Erythroblast (primary cell): ENCODE measurements around the gene LHFPL3.
"Not testable (repeated sequence)": the region's sequence is repeated elsewhere in the genome, so short reads cannot be mapped to it uniquely, and the experiment has no call there.

Source experiments
- DNase-seq, 2 experiments: peaks; one replicate each; lab custom pipeline; 2025; lab: John Stamatoyannopoulos, UW
- GATA1 ChIP-seq: IDR thresholded peaks from 2 replicates; pipeline ENCODE4 v1.6.1; 2011; ENCODE audit warnings: low read depth, mild to moderate bottlenecking, control low read depth, low read length, moderate library complexity
- POLR2A ChIP-seq: IDR thresholded peaks from 2 replicates; pipeline ENCODE4 v1.6.1; 2011; ENCODE audit warnings: mild to moderate bottlenecking, low read length

LHFPL3 gene

DNA sequence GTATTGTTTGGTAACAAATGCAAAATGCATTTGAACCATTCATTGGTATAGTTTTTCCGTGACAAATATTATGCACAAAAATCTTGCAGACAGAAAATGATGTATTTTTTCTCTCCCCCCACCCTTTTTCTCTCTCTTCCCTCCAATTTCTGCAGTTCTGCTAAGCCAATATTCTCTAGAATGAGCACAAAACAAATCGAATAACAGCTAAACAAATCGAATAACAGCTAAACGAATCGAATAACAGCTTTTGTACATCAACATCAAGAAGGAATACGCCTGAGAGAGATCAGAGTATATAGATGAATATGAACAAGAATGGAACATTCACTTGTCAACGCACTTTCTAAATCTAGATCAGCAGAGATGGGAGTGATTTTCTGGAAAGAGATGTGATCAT lies 577.6 kb downstream of the LHFPL3 start:
- DNase-seq, result no peak
- TF ChIP-seq GATA1 (no peak), POLR2A (no peak)

DNA sequence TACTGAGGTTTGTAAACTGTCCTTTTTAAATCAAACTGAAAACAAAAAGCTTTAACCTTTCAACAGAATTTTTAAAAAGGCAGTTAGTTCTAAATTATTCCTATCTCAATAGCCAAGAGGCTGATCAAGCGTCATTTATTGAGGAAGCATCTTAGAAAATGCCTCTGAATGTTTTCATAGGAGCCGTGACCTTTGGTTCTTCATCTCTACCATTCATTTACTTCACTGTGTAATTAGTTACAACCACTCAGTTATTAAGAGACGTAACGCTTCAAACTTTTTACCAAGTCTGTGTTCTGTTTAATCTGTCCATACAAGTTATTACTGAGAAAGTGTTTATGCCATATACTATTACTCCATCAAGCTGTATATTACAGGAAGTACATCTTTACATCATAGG lies 578.2 kb downstream of the LHFPL3 start:
- DNase-seq, result no peak
- no peak for TF ChIP-seq POLR2A
- no peak for TF ChIP-seq GATA1

DNA sequence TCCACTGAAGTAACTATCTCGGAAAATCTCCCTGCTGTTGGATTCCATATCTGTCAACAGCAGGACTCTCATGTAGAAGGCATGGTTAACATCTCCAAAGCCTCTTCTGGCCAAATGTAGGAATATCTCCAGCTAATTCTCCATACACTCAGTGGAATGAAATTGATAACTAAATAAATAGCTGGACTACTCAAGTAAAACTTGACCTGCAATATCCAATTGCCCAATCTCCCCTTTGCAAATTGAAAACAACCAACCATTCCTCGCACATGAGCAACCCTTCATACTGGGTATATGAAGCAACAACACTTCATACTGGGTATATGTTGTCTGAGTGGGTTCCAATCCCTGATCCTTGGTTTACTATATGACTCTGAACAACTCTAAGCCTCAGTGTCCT lies 580.2 kb downstream of the LHFPL3 start:
- TF ChIP-seq GATA1 (no peak), POLR2A (no peak)
- DNase-seq, result no peak

DNA sequence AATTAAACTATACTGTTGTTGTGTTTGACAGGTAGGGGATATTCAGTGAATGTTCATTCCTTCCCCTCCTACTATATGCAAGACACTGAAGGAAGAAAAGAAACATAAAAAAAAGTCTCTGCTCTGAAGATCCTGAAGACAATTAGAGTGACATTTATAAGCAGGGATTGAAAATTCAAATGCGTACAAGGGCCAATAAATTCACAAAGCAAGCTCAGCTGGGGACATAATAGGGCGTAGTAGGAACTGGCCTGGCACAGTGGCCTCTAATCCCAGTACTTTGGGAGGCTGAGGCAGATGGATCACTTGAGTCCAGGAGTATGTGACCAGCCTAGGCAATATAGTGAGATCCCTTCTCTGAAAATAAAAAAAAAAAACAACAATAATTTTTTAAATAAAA lies 580.7 kb downstream of the LHFPL3 start:
- no peak for DNase-seq
- no peak for TF ChIP-seq GATA1
- no peak for TF ChIP-seq POLR2A

DNA sequence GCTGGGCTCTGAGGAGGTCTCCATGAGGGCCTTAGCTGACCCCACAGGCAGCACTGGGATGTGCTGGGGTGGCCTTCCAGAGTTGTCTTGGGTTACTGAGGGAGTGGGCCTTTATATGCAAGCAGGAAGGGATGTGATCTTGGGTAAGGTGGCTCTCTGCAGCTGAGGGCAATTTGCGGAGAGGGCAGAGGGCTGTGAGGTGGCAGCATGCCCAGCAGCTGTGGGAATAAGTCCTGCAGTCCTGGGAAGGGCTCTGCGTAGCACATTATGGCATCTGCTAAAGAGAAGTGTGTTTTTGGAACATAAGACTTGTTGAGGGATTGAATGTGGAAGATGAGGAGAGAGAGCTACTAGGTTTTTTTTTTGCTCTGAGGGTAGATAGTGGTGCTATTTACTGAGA lies 586.0 kb downstream of the LHFPL3 start:
- no peak for TF ChIP-seq POLR2A
- TF ChIP-seq GATA1, result no peak

DNA sequence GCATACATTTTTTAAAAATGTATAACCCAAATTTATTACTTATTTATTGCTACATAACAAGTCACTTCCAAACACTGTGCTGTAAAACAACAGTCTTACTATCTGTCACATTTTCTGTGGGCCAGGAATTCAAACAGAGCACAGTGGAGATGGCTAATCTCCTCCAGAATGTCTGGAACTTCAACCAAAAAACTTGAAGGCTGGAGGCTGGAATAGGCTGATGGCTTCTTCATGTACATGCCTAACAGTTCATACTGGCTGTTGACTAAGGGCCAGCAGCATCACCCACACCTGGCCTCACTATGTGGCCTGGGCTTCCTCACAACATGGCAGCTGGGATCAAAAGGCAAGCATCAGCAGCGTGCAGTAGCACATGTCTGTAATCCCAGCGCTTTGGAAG lies 593.2 kb downstream of the LHFPL3 start:
- TF ChIP-seq POLR2A (no peak), GATA1 (no peak)
- DNase-seq, result no peak

More for the DNA sequence above, 586.0 kb downstream of the LHFPL3 start:
- DNase-seq, result no peak

DNA sequence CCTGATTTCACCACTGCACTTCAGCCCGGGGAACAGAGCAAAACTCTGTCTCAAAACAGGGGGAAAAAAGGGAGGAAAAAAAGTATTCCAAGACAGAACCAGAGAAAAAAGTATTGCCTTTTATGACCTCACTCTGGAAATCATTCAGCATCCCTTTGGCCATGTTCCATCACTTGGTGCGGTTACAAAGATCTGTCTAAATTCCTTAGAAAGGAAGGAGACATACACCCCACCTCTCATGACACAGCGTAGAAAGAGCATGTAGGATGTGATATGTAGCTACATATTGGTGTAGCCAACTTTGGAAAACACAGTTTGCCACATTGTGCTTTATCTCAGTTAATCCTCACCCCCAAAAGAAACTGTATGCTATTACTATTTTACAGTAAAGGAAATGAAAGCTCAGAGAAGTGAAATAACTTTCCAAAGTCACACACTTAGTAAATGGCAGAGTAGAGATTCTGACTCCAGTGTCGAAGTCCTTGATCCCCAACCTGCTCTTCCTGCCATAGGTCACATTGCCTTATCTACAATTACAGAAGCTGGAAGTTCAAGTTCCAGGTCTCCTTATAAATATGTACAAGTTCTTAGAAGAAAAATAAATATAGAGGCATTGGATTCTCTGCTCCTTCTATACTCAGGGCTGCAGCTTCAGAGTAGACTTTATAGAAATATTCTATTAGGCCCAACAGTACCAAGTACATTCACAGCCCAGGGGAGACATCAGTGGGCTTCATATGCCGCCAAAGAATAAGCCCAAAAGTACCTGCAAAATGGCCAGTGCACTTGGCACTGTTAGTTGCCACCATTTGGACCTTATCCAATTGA lies 594.0 kb downstream of the LHFPL3 start:
- TF ChIP-seq GATA1 (no peak), POLR2A (no peak)
- DNase-seq, result no peak

DNA sequence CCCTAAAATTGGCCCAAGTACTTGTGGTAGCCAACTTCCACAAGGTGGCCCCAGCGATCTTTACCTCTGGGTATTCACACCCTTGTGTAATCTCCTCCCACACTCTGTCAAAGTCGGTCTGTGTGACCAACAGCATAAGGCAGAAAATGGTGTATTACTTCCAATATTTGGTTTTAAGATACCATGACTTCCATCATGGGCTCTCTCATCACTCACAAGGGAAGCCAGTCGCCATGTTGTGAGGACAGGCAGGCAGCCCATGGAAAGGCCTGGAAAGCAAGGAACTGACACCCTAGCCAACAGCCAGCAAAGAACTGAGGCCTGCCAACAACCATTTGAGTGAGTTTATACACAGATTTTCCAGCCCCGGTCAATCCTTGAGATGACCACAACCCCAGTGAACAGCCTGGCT lies 594.6 kb downstream of the LHFPL3 start:
- DNase-seq, result peak; percentile 73 to 76
- no peak for TF ChIP-seq POLR2A
- no peak for TF ChIP-seq GATA1

DNA sequence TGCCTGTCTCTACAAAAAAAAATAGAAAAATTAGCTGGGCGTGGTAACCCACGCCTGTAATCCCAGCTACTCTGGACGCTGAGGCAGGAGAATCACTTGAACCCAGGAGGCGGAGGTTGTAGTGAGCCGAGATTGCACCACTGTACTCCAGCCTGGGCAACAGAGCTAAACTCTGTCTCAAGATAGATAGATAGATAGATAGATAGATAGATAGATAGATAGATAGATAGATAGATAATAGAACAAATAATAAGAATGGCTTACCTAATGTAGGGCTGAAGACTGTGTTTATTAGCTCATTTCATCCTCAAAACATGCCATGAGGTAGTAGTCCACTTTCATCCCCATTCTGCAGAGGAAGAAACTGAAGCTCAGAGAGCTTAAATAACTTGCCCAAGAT lies 597.8 kb downstream of the LHFPL3 start:
- DNase-seq, result not testable (repeated sequence)

DNA sequence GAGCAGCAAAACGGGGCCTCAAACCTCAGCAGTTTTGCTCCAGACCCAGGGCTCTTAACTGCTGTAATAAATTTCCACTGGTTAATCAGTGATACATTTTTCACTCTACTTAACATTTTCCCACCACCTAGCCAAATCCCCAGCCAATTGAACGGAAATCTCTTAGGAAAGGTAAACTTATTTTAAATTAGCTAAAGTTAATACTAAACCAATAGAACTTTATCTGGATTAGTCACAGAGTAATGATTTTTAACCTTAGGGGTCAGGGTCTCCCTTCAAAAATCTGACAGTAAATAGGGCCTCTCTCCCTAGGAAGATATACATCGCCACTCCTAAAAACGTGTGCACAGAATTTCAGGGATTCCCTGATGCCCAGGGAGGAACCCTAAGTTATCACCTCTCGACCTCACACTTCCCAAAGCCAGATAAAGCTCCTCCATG lies 598.2 kb downstream of the LHFPL3 start:
- TF ChIP-seq GATA1 (no peak), POLR2A (no peak)
- DNase-seq, result no peak

DNA sequence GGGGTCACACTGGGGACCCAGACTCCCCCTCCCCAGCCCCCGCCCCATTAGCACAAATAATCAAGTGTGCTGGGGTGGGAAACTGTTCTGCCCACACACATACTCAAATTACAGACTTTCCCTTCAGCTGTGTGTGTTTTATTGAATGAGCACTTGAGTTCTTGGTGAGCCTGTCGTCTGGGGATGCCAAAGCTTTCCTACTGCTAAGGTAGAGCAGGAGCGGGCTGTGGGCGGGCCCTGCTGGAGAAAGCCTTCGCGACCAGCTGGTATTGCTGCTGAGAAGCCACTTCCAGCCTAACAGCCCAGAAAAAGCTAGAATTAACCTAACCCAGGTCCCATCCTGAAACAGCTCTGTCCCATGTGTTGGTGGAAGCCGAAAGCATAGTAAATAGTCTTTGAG lies 598.7 kb downstream of the LHFPL3 start:
- TF ChIP-seq GATA1 (no peak), POLR2A (no peak)
- DNase-seq, result no peak

DNA sequence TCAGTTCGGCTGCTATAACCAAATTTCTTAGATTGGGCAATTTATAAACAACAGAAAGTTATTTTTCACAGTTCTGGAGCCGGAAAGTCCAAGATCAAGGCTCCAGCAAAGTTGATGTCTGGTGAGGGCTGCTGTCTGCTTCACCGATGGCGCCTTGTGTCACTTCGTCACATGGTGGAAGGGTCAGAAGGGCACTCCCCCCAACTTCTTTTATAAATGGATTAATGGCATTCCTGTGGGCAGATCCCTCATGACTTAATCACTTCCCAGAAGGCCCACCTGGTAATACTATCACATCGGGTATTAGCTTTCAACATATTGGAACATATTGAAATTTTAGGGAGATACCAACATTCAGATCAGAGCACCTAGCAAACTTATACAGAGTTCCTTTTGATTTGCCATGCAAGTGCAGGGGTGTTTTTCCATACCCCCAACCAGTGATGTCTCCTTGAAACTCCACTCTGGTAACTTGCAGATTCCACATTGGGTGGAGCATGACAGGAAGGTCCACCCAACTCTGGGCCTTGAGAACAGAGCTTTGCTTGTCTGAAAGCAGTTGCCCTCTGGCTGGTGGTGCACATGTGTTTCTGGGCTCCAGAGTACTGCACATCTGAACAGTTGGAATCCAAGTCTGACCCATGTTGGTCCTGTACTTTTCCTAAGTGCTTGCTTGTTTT lies 600.5 kb downstream of the LHFPL3 start:
- DNase-seq, result no peak
- no peak for TF ChIP-seq GATA1
- no peak for TF ChIP-seq POLR2A

DNA sequence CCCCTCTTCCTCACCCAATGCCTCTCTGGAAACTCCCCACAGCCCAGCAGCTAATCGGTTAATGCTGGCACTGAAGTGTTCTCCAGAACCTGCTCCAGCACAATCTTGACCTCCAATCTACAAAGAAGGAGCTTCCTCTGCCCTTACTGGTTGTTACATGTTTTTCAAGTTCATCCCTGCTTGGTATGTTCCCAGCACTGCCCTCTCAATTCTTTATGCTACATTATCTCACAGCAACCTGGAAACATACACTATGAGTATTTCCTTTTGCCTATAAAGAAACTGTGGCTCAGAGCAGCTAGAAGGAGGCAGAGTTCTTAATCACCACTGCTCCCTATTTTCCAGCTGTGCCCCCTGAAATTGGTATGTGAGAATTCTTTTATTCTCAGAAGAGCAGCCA lies 601.5 kb downstream of the LHFPL3 start:
- DNase-seq, result no peak
- TF ChIP-seq POLR2A, result no peak
- TF ChIP-seq GATA1, result no peak

DNA sequence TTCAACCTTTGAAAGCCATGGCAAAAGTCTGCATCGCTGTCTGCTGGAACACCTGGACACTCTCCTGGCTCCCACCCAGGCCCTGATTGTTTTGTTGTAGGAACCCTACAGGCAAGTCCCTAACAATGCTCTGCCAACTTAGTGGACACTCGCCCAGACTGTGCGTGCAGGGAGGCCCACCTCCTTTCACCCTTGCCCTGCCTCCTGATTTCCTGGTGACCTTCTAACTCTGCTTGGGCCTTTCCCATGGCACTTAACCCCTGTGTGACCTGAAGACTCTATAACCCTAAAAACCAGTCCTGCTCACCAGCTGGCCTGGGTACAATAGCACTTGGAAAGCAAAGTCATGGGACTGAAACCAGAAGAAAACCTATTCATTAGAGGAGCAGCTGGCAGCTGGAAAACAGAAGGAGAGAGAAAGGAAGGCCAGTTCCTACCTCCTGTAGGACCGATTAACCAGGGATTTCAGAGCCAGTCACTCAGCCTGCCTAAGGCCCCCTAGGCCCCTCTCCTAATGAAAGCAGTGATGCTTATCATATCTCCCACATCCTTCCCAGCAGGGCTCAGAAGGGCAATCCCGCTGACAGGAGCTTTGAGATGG lies 602.9 kb downstream of the LHFPL3 start:
- TF ChIP-seq POLR2A (no peak), GATA1 (no peak)
- DNase-seq, result no peak

DNA sequence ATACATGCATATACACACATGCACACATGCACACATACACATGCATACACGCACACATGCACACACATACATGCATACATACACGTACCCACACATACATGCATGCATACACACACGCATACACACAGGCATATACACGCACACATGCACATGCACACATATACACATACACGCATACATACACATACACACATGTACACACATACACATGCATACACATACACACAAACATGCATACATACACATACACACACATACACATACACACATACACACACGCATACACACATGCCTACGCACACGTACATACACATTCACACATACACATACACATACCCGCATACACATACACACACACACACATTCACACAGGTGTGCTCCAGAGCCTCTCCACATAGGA lies 604.6 kb downstream of the LHFPL3 start:
- TF ChIP-seq GATA1 (no peak), POLR2A (no peak)
- no peak for DNase-seq
